T-helper 2 cell treated with Interferon-gamma antibody and Interleukin-4, amounts not matched to agents 100 ng/mL and 5 ng/mL, for 36 hours (primary cell): ENCODE measurements around the gene DUT. TPM values are rescaled to one million over a fixed set of nuclear protein-coding genes. Genes with fewer than 3 reads are reported as not detected.

Source experiments
- total RNA-seq: library from RNA; stranded (reverse); gene quantifications from 2 replicates; pipeline ENCODE4 v1.2.3, GENCODE V29; 2022

Gene DUT
- total RNA-seq, 1 donor from 2014 or later = 264 TPM

Other genes with a start within 250 kb of the DUT start
- gene SLC24A5, start 210.4 kb upstream of the DUT start, total RNA-seq = not detected in 2 replicates
- gene MYEF2, start 153.1 kb upstream of the DUT start, total RNA-seq = 37.5 TPM in 2 replicates
- gene CTXN2, start 139.8 kb upstream of the DUT start, total RNA-seq = 0.05 TPM in 1 of 2 replicates, not detected in the other
- not detected in 2 replicates for gene SLC12A1, start 125.1 kb upstream of the DUT start, total RNA-seq